H1 (cell line): Measurements from ENCODE around the gene B3GNT2. TPM values are rescaled to one million over a fixed set of nuclear protein-coding genes. Genes with fewer than 3 reads are reported as not detected.

ENCODE experiments used
- CTCF ChIA-PET: fragments of 300-600 bp; sonication (Branson Sonifier 250); formaldehyde crosslinking; loops from one replicate; lab custom pipeline; 2021; ENCODE audit not compliant: partially characterized antibody; lab: Charles Lee
- POLR2A ChIA-PET: fragments of 300-600 bp; sonication (Branson Sonifier 250); formaldehyde crosslinking; loops from one replicate; lab custom pipeline; 2021; ENCODE audit warnings: inconsistent platforms; ENCODE audit not compliant: partially characterized antibody; lab: Charles Lee
- DNase-seq, 2 experiments: peaks; one replicate each; pipeline versions ENCODE4 v3.0.0 to v3.0.0-alpha.2; 2010 to 2022; ENCODE audit warnings: low spot score in 2 of 2, low read depth in 1 of 2, mixed read lengths in 1 of 2
- FAIRE-seq: peaks from 2 replicates; lab custom pipeline; 2011; peaks lifted over from hg19 to GRCh38; lab: Jason Lieb, UNC
- H2AFZ ChIP-seq: 2 replicates; pipeline ENCODE4 v1.8.1; 2012; ENCODE audit warnings: low read length, inconsistent platforms
- H2AK5ac ChIP-seq: 2 replicates; pipeline ENCODE4 v1.6.1; 2013; ENCODE audit warnings: low read depth, low read length
- H2BK120ac ChIP-seq: replicated peaks from 2 replicates; pipeline ENCODE3; 2013; ENCODE audit warnings: low read depth, low read length, inconsistent platforms
- H2BK12ac ChIP-seq: 2 replicates; pipeline ENCODE4 v1.6.1; 2013; ENCODE audit warnings: low read depth, low read length
- H2BK15ac ChIP-seq: 2 replicates; pipeline ENCODE4 v1.6.1; 2013; ENCODE audit warnings: low read length
- H2BK20ac ChIP-seq: 2 replicates; pipeline ENCODE4 v1.6.1; 2013; ENCODE audit warnings: low read length
- H2BK5ac ChIP-seq: 2 replicates; pipeline ENCODE4 v1.6.1; 2013; ENCODE audit warnings: low read depth, low read length
- H3K14ac ChIP-seq: 2 replicates; pipeline ENCODE4 v1.6.1; 2013; ENCODE audit warnings: inconsistent platforms; ENCODE audit not compliant: insufficient read length
- H3K18ac ChIP-seq: 2 replicates; pipeline ENCODE4 v1.6.1; 2013; ENCODE audit warnings: low read length; ENCODE audit errors: extremely low read depth
- H3K23ac ChIP-seq: 2 replicates; pipeline ENCODE4 v1.6.1; 2013; ENCODE audit warnings: inconsistent platforms; ENCODE audit not compliant: insufficient read length
- H3K23me2 ChIP-seq: 2 replicates; pipeline ENCODE4 v1.6.1; 2013; ENCODE audit warnings: low read depth, low read length
- H3K27ac ChIP-seq: 2 replicates; pipeline ENCODE4 v1.6.1; 2011; ENCODE audit warnings: low read depth, low read length, inconsistent platforms
- H3K27me3 ChIP-seq, 4 experiments: replicated peaks in 1 of 4; 1 replicate in 1 of 4; 2 replicates in 3 of 4; pipeline versions ENCODE4 v1.6.1 to v1.8.1; 2011 to 2013; ENCODE audit warnings: low read length in 3 of 4, mild to moderate bottlenecking in 3 of 4, inconsistent platforms in 2 of 4, mixed read lengths in 2 of 4, moderate library complexity in 1 of 4; ENCODE audit not compliant: control insufficient read depth in 3 of 4, insufficient read depth in 3 of 4; ENCODE audit errors: extremely low read depth in 1 of 4
- H3K36me3 ChIP-seq, 4 experiments: 2 replicates each; pipeline versions ENCODE4 v1.6.1 to v1.8.1; 2011 to 2013; ENCODE audit warnings: mild to moderate bottlenecking in 4 of 4, low read length in 3 of 4, moderate library complexity in 2 of 4, control low read depth in 1 of 4, inconsistent platforms in 1 of 4; ENCODE audit not compliant: insufficient read depth in 4 of 4, control insufficient read depth in 2 of 4
- H3K4ac ChIP-seq: replicated peaks from 2 replicates; pipeline ENCODE3; 2013; ENCODE audit warnings: low read length, low read depth, mixed read lengths, inconsistent platforms; ENCODE audit not compliant: insufficient read length
- H3K4me1 ChIP-seq, 4 experiments: replicated peaks in 1 of 4; 1 replicate in 1 of 4; 2 replicates in 3 of 4; pipeline versions ENCODE4 v1.6.1 to v1.8.1; 2011 to 2013; ENCODE audit warnings: low read length in 3 of 4, inconsistent platforms in 2 of 4, mixed read lengths in 1 of 4; ENCODE audit not compliant: insufficient read depth in 4 of 4, control insufficient read depth in 3 of 4
- H3K4me2 ChIP-seq, 2 experiments: 2 replicates each; pipeline versions ENCODE4 v1.6.1 to v1.8.1; 2011 to 2013; ENCODE audit warnings: low read depth in 2 of 2, low read length in 2 of 2, control low read depth in 1 of 2, inconsistent platforms in 1 of 2, mild to moderate bottlenecking in 1 of 2; ENCODE audit not compliant: insufficient read depth in 1 of 2
- H3K4me3 ChIP-seq, 4 experiments: fragments of 200-600, 300-600 bp in 1 of 4; sonication (generic), shearing (Covaris generic), sonication (Bioruptor Twin) in 1 of 4; 2 replicates each; pipeline versions ENCODE4 v1.5.1 to v1.8.1; 2011 to 2016; ENCODE audit warnings: low read length in 4 of 4, low read depth in 3 of 4, control low read depth in 2 of 4, inconsistent platforms in 2 of 4, mild to moderate bottlenecking in 2 of 4, mixed read lengths in 1 of 4, moderate library complexity in 1 of 4; ENCODE audit not compliant: insufficient read depth in 2 of 4; ENCODE audit errors: extremely low read depth in 1 of 4
- H3K56ac ChIP-seq: replicated peaks from 2 replicates; pipeline ENCODE3; 2013; ENCODE audit warnings: low read depth, mild to moderate bottlenecking, mixed read lengths, low read length, inconsistent platforms; ENCODE audit not compliant: insufficient read length
- H3K79me1 ChIP-seq: 2 replicates; pipeline ENCODE4 v1.6.1; 2013; ENCODE audit warnings: low read depth, low read length, control low read depth
- H3K79me2 ChIP-seq, 2 experiments: 2 replicates each; pipeline versions ENCODE4 v1.6.1 to v1.8.1; 2012 to 2013; ENCODE audit warnings: low read length in 2 of 2, mild to moderate bottlenecking in 2 of 2, inconsistent platforms in 1 of 2; ENCODE audit not compliant: insufficient read depth in 2 of 2, control insufficient read depth in 1 of 2
- H3K9ac ChIP-seq, 4 experiments: replicated peaks in 1 of 4; 1 replicate in 1 of 4; 2 replicates in 3 of 4; pipeline versions ENCODE4 v1.6.1 to v1.8.1; 2011 to 2013; ENCODE audit warnings: low read depth in 3 of 4, low read length in 3 of 4, control low read depth in 2 of 4, mild to moderate bottlenecking in 2 of 4, moderate library complexity in 2 of 4, inconsistent platforms in 1 of 4; ENCODE audit errors: extremely low read depth in 1 of 4
- H3K9me3 ChIP-seq, 2 experiments: 2 replicates each; pipeline versions ENCODE4 v1.6.1 to v1.8.1; 2012 to 2013; ENCODE audit warnings: mild to moderate bottlenecking in 2 of 2, moderate library complexity in 2 of 2, control low read depth in 1 of 2, inconsistent platforms in 1 of 2, low read depth in 1 of 2, low read length in 1 of 2, mixed read lengths in 1 of 2; ENCODE audit not compliant: insufficient read depth in 2 of 2
- H4K20me1 ChIP-seq, 2 experiments: replicated peaks in 1 of 2; 2 replicates each; pipeline versions ENCODE3 to v1.8.1; 2011 to 2013; ENCODE audit warnings: inconsistent platforms in 2 of 2, low read length in 2 of 2, mild to moderate bottlenecking in 1 of 2; ENCODE audit not compliant: insufficient read depth in 2 of 2, control insufficient read depth in 1 of 2
- H4K5ac ChIP-seq: 2 replicates; pipeline ENCODE4 v1.6.1; 2013; ENCODE audit warnings: low read length, low read depth, mixed read lengths, inconsistent platforms; ENCODE audit not compliant: insufficient read length
- H4K8ac ChIP-seq: 2 replicates; pipeline ENCODE4 v1.8.0; 2013; ENCODE audit warnings: mild to moderate bottlenecking, moderate library complexity, low read length, inconsistent platforms; ENCODE audit not compliant: insufficient read depth; ENCODE audit errors: extremely low read depth
- H4K91ac ChIP-seq: replicated peaks from 2 replicates; pipeline ENCODE3; 2013; ENCODE audit warnings: low read length, mixed read lengths, inconsistent platforms; ENCODE audit not compliant: insufficient read length
- ASH2L ChIP-seq: fragments of 200-600, 300-600 bp; sonication (generic); IDR thresholded peaks from one replicate; pipeline ENCODE4 v1.7.1; 2017; ENCODE audit warnings: low read length
- CHD1 ChIP-seq: IDR thresholded peaks from 2 replicates; pipeline ENCODE4 v1.6.1; 2012; ENCODE audit warnings: low read depth, low read length, improper control_type of control experiment
- GTF2F1 ChIP-seq: IDR thresholded peaks from 2 replicates; pipeline ENCODE4 v1.6.1; 2012; ENCODE audit warnings: low read depth, low read length, improper control_type of control experiment, borderline replicate concordance
- JUND ChIP-seq: IDR thresholded peaks from 2 replicates; pipeline ENCODE4 v1.6.1; 2011; ENCODE audit warnings: mild to moderate bottlenecking, improper control_type of control experiment, low read length
- KDM1A ChIP-seq: fragments of 200-600, 300-600 bp; sonication (generic); IDR thresholded peaks from 2 replicates; pipeline ENCODE4 v1.7.1; 2016; ENCODE audit warnings: mild to moderate bottlenecking, low read length, borderline replicate concordance
- KDM4A ChIP-seq: IDR thresholded peaks from one replicate; pipeline ENCODE4 v1.7.1; 2012; ENCODE audit warnings: low read depth, mild to moderate bottlenecking, moderate library complexity, low read length, inconsistent platforms; ENCODE audit not compliant: severe bottlenecking
- PHF8 ChIP-seq: fragments of 200-600 bp; sonication (generic); conservative IDR thresholded peaks from 2 replicates; pipeline ENCODE4 v1.7.1; 2012; ENCODE audit warnings: low read depth, mild to moderate bottlenecking, inconsistent platforms, low read length, moderate library complexity
- SAP30 ChIP-seq: fragments of 300-600 bp; sonication (generic); IDR thresholded peaks from 2 replicates; pipeline ENCODE4 v1.7.1; 2012; ENCODE audit warnings: low read length, moderate library complexity, mild to moderate bottlenecking, inconsistent platforms; ENCODE audit not compliant: insufficient read depth, insufficient replicate concordance
- TCF12 ChIP-seq: IDR thresholded peaks from 2 replicates; pipeline ENCODE4 v1.6.1; 2011; ENCODE audit warnings: low read depth, mild to moderate bottlenecking, low read length
- WGBS, 2 experiments: shearing (Covaris generic) in 1 of 2; methylation state at CpG; one replicate each; pipeline versions ENCODE4 v1.1.6 to v1.1.7; 2013 to 2015; ENCODE audit warnings: low lambda C conversion rate in 2 of 2, mixed read lengths in 2 of 2, inconsistent platforms in 1 of 2, low coverage in 1 of 2, missing lambda C conversion rate in 1 of 2; ENCODE audit not compliant: insufficient replicate concordance in 2 of 2, insufficient coverage in 1 of 2, insufficient read length in 1 of 2; ENCODE audit errors: extremely low coverage in 1 of 2, missing lambda C conversion rate in 1 of 2; 5-methylcytosine and 5-hydroxymethylcytosine counted together
- polyA plus RNA-seq, 7 experiments: library from polyadenylated mRNA; depleted of rRNA in 3 of 7; stranded (reverse) in 5 of 7; unstranded in 2 of 7; fragments of >200 nt in 5 of 7; fragments of 200-250 nt in 2 of 7; gene quantifications; 1 replicate in 5 of 7; 2 replicates in 1 of 7; 4 replicates in 1 of 7; pipeline versions ENCODE4 v1.2.1 to v1.2.3, GENCODE V29; 2011 to 2013; ENCODE audit warnings: missing spikeins in 2 of 7, mixed read lengths in 2 of 7
- total RNA-seq: library from RNA; stranded (reverse); fragmentation: NEBNext Ultra II Directional; extraction: Animal tissue kit (Norgen Biotek cat#: 25700); gene quantifications from 2 replicates; pipeline ENCODE4 v1.2.1, GENCODE V29; 2021
- TF ChIP-seq, protein P1 (sequence below): IDR thresholded peaks from 2 replicates; pipeline ENCODE4 v1.6.1; 2011; ENCODE audit warnings: low read depth, mild to moderate bottlenecking, low read length; ENCODE audit not compliant: insufficient read depth

B3GNT2 gene
- total and polyA plus RNA-seq, 2 of the 8 experiments (the other 6 are each of a cell fraction or from before 2014, with no cell fraction given), result 20.1 to 40.8 TPM

GRCh38 chr2:62185475-62186155 is 10.3 kb upstream of the B3GNT2 start:
- FAIRE-seq, result no peak
- no peak overlapping the region for H4K8ac ChIP-seq
- H3K4ac ChIP-seq, result no peak overlapping the region
- H3K23ac ChIP-seq, result no peak overlapping the region
- CTCF ChIA-PET, result interaction anchor here (1.2 kb wide), 1 partner anchor 225 kb away, joined by 3 read pairs; no protein-coding TSS in a partner anchor
- no peak overlapping the region for H2BK5ac ChIP-seq
- no peak overlapping the region for H3K9ac ChIP-seq
- no peak overlapping the region for H3K4me2 ChIP-seq
- H2BK15ac ChIP-seq, result no peak overlapping the region
- H3K18ac ChIP-seq, result no peak overlapping the region
- no peak overlapping the region for H4K5ac ChIP-seq
- no peaks in the 10 kb centered on the region for H3K36me3 ChIP-seq
- H3K27ac ChIP-seq, result no peak overlapping the region
- H2BK20ac ChIP-seq, result no peak overlapping the region
- peaks cover 0 to 2% (median 0%) of the 10 kb centered on the region in 4 experiments; a peak in 1 of 7 replicates for H3K27me3 ChIP-seq
- no peak for TF ChIP-seq KDM4A
- TF ChIP-seq TCF12, result no peak
- no peak for TF ChIP-seq CHD1
- TF ChIP-seq, protein P1, sequence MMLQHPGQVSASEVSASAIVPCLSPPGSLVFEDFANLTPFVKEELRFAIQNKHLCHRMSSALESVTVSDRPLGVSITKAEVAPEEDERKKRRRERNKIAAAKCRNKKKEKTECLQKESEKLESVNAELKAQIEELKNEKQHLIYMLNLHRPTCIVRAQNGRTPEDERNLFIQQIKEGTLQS, result no peak
- TF ChIP-seq PHF8, result no peak
- no peak for TF ChIP-seq KDM1A
- TF ChIP-seq ASH2L, result no peak
- TF ChIP-seq JUND, result no peak
- no peak for TF ChIP-seq GTF2F1
- TF ChIP-seq SAP30, result no peak
- no peak overlapping the region for H2BK120ac ChIP-seq
- no peak overlapping the region; the same call in 1 of the 2 replicates for H2BK12ac ChIP-seq
- peaks cover 0 to 11% (median 0%) of the 10 kb centered on the region in 4 experiments; a peak in 3 of 7 replicates for H3K4me1 ChIP-seq
- POLR2A ChIA-PET, result no interaction called here
- no peak overlapping the region for H4K91ac ChIP-seq
- H3K23me2 ChIP-seq, result no peaks in the 10 kb centered on the region
- H3K56ac ChIP-seq, result no peak overlapping the region
- no peaks in the 10 kb centered on the region for H3K79me1 ChIP-seq
- no peak for DNase-seq
- no peak overlapping the region for H3K4me3 ChIP-seq
- H3K14ac ChIP-seq, result no peak overlapping the region
- H2AK5ac ChIP-seq, result no peak overlapping the region; the same call in 1 of the 2 replicates
- no peak overlapping the region for H2AFZ ChIP-seq
- H3K9me3 ChIP-seq, result no peaks in the 10 kb centered on the region
- H4K20me1 ChIP-seq, result no peaks in the 10 kb centered on the region
- WGBS, 2 experiments, result 95% methylated on average over 15 of the region's 15 CpGs; no CpG with 5 or more reads in 1 of the 2 experiments
- H3K79me2 ChIP-seq, result no peaks in the 10 kb centered on the region
